HCEC 1CT (cell line): Measurements from ENCODE around the gene CNOT11.
"Not testable (repeated sequence)": the region's sequence is repeated elsewhere in the genome, so short reads cannot be mapped to it uniquely, and the experiment has no call there.

Experiments used
- DNase-seq: peaks from one replicate; pipeline ENCODE4 v3.0.0-alpha.2; 2017

CNOT11 gene

DNA sequence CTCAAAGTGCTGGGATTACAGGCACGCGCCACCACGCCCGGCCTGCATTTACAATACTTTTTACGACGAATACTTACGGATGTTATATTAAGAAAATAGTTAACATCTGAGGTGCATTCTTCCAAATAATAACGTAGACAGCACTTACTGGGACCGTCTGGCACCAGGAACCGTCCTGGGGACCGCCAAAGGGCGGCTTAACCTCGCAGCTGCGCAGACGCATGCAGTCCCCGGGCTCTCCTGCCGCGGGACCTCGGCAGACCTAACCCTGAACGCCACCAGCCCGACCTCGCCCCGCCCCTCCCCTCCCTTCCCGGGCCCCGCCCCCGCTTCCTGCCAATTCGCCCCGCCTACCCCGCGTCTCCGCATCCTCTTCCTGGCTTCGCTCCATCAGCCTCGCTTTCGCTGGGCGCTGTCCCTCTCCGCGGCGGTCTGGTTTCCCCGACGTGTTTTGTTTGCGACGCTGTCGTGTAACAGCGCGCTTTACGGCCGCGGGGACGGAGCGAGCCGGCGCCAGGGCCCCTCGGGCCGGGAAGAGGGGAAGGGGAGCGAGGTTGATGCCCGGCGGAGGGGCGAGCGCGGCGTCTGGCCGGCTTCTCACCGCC is at the start of gene CNOT11:
Gene CNOT11, plus strand, starts transcription at position 479 of the 605 bp plus-strand sequence. Its CDS starts 79 bp downstream, at position 558.
- peak; percentile 96 for DNase-seq

- peak; percentile 28 for DNase-seq
These were observed 48.1 kb upstream of the CNOT11 start for GRCh38 chr2:101204400-101205115.

GRCh38 chr2:101205521-101206479 is 46.9 kb upstream of the CNOT11 start:
- peak; percentile 84 for DNase-seq

DNA sequence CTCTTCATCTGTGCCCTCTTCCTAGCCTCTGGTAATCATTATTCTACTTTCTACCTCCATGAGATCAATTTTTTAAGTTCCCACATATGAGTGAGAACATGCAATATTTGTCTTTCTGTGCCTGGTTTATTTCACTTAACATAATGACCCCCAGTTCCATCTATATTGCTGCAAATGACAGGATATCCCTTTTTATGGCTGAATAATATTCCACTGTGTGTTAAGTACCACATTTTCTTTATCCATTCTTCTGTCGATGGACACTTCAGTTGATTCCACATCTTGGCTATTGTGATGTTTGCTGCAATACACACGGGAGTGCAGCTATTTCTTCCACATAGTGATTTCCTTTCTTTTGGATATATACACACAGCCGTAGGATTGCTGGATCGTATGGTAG is 43.9 kb upstream of the CNOT11 start:
- no peak for DNase-seq

DNA sequence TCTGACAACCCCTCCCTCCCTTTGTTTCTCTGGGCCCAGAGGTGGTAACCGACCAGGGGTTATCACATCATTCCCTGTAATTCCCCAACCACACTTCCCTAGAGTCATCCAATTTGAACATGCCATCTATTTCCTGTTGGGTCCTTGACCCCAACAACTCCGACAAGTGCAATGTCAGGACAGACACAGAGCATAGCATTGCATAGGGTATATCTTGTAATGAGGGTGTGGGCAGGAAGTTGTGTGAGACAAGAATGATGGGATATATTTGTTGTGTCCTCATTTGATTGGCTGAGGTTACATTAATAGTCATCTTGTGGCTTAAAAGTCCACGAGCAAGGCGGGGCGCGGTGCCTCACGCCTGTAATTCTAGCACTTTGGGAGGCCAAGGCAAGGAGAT is 33.4 kb upstream of the CNOT11 start:
- no peak for DNase-seq

DNA sequence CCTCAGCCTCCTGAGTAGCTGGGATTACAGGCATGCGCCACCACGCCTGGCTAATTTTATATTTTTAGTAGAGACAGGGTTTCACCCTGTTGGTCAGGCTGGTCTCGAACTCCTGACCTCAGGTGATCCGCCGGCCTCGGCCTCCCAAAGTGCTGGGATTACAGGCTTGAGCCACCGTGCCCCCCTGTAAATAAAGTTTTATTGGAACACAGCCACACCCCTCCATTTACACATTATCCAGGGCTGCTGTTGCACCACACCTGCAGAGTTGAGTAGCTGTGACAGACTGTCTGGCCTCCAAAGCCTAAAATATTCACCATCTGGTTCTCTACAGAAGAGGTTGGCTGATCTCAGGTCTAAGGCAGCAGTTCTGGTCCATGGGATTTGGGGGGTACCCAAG is 32.6 kb upstream of the CNOT11 start:
- DNase-seq: not testable (repeated sequence)

- DNase-seq: no peak
These were observed 28.9 kb upstream of the CNOT11 start for GRCh38 chr2:101223814-101224231.

DNA sequence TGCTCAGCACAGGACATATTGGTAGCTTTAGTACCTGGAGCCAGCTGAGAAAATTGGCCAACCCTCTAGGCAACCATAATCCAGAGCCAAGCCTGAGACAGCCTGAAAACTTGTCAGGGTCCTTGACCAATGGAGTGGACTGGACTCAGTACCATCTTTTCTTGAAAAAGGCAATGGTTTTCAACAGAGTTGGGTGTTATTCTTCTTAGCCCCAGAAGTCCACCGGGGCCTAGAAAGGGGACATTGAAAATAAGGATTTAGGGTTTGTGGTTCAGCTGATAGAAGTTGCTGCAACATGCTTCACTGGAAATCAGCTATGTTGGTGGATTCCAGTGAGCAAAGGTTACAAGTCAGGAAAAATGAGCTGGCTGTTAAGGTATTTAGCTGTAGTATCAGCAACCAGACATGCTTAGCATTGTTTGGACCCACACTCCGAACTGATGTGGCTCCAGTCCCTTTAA is 22.1 kb upstream of the CNOT11 start:
- DNase-seq: no peak

DNA sequence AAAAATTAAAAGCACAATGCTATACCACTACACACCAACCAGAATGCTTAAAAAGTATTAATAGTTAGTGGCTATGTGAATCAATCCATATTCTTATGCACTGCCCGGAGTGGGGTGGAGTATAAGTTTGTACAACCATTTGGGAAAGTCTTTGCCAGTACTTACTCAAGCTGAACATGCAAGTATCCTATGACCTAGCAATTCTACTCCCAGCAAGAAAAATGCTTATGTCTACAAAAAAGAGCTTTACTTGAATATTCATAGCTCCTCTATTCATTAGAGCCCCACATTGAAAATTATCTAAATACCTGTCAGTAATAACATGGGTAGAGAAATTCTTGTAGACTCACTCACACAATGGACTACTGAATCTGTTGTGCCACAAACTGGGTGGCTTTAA is 21.4 kb upstream of the CNOT11 start:
- DNase-seq: no peak

DNA sequence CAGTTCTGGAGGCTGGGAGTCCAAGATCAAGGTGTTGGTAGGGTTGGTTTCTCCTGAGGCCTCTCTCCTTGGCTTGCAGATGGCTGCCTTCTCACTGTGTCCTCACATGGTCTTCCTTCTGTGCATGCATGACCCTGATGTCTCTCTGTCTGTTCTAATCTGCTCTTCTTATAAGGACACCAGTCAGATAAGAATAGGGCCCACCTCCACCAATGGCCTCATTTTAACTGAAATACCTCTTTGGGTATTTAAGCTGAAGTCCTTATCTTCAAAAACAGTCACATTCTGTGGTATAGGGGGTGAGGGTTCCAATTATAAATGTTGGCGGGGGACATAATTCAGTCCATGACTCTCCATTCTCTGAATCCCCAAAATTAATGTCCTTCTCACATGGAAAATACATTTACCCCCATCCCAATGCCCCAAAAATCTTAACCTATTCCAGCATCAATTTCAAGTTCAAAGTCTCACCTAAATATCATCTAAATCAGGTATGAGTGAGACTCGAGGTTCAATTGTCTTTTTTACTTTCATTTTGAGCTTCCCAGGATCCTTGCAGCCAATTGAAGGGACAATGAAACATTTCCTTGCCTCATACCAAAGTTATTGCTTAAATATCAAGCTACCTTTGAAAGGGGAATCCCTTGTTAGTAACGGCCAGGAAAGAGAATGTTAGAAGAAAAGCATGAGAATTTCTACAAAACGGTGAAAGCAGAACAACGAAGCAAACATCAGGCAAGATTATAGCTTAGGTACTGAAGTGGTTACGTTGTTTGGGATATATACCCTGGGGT is 20.6 kb upstream of the CNOT11 start:
- no peak for DNase-seq

DNA sequence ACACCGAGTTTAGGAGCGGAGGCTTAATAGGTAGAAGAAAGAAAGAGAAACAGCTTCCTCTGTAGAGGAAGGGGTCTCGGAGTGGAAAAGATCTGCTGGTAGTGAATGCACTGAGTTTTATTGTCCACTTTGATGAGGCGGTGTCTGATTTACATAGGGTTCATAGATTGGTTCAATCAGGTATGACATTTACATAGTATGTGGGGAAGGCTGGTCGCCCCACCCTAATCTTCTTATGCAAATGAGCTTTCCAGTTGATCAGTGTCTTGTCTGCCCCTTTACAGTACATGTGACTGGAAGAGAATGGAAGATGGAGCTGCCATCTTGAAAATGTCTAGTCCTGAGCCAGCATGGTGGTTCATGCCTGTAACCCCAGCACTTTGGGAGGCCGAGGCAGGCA is 19.9 kb upstream of the CNOT11 start:
- DNase-seq: no peak

DNA sequence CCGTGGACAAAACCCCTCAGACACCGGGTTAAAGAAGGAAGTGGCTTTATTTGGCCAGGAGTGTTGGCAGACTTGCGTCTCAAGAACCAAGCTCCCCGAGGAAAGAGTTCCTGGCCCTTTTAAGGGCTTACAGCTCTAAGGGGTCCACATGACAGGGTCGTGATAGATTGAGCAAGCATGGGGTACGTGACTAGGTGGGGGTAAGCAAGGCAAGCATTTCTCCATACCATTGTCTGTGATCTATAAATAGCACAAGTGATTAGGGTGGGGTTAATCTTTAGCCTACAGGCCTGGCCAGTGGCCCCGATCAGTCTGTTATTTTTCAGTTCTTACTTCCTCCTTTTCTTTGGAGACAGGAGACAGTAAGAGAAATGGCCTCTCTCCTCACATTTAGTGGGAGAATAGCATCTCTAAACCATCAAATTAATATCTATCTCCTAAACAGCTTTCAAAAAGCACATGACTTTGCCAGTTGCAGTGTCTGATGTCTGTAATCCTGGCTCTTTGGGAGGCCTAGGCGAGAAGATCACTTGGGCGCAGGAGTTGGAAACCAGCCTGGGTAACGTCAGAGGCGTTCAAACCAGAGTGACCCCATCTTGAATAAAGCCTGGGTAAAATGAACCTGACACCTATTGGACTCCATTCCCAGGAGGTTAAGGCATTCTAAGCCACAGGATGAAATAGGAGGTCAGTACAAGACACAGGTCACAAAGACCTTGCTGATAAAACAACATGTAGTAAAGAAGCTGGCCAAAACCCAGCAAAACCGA is 18.3 kb upstream of the CNOT11 start:
- DNase-seq: no peak

GRCh38 chr2:101235956-101236355 is 16.7 kb upstream of the CNOT11 start:
- not testable (repeated sequence) for DNase-seq

GRCh38 chr2:101237944-101238343 is 14.7 kb upstream of the CNOT11 start:
- not testable (repeated sequence) for DNase-seq

DNA sequence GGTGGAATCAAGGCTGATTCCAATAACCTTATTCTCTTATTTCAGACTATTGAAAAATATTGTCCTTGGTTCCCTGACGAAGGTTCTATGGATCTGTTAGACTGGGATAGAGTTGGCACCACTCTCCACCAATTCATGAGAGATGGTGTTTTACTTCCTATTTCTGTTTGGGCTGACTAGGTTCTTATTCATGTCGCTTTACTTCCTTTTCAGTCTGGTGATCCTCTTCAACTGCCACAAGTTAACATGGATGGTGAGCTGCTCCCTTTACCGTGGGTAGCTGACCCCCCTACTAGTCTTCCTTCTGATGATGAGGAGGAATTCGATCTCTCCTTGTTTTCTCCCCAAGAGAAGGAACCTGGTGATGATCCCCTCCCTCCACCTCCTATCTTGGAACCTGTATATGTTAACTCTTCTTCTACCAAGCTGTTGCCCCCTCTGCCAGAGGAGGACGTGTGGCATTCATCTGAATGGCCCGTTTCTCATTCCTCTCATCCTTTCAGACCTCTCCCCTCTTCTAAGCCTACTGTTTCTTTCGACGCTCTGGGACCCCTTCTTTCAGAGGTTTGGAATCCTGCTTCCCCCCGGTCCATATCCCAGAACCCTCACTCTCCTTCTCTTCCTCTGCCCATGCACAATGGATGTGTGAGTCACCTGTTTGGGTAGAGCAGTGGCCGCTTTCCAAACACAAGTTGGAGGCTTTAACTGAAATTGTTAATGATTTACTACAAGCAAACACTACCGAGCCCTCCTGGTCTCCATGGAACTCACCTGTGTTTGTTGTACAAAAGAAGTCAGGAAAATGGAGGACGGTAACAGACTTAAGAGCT is 13.5 kb upstream of the CNOT11 start:
- no peak for DNase-seq

DNA sequence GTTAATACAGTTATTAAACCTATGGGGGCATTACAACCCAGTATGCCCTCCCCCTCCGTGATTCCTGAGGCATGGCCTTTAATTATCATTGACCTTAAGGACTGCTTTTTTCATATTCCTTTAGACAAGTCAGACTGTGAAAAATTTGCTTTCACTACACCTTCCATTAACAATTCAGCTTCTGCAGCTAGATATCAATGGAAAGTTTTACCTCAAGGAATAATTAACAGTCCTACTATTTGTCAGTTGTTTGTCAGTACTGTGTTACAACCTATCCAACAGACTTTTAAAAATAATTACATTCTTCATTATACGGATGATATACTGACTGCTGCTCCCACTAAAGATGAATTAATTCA is 12.9 kb upstream of the CNOT11 start:
- not testable (repeated sequence) for DNase-seq

- DNase-seq: peak; percentile 35
These were observed 12.0 kb upstream of the CNOT11 start for GRCh38 chr2:101240694-101241093.

GRCh38 chr2:101241158-101241557 is 11.5 kb upstream of the CNOT11 start:
- no peak for DNase-seq

GRCh38 chr2:101244373-101244772 is 8.3 kb upstream of the CNOT11 start:
- not testable (repeated sequence) for DNase-seq

DNA sequence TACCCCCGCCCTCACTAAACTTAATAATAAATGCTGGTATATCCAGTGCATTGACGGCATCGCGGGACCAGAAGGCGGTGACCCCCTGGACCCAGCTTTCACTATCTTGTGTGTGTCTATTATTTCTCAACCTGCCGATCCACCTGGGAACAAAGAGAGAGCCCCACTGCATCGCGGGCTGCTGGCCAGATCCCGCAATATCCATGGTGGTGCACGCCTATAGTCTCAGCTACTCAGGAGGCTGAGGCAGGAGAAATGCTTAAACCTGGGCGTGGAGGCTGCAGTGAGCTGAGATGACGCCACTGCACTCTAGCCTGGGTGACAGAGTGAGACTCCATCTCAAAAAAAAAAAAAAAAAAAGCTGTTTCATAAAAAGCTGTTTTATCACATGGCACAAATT is 7.8 kb upstream of the CNOT11 start:
- not testable (repeated sequence) for DNase-seq

DNA sequence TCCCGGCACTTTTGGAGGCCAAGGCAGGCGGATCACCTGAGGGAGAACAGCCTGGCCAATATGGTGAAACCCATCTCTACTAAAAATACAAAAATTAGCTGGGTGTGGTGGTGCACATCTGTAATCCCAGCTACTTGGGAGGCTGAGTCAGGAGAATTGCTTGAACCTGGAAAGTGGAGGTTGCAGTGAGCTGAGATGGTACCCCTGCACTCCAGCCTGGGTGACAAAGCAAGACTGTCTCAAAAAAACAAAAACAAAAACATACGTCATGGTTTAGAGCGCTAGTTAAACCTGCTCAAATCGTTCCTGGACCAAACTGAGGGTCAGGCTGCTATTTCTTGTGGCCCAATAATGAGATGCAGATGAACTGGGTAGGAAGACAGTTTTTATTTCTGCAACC is 7.2 kb upstream of the CNOT11 start:
- not testable (repeated sequence) for DNase-seq
